ENCODE results near the gene ENO1.
"Not testable (repeated sequence)": the region's sequence is repeated elsewhere in the genome, so short reads cannot be mapped to it uniquely, and the experiment has no call there.

GRCh38 chr1:8830732-8831131 lies 47.8 kb downstream of the ENO1 start:
- TF ChIP-seq POLR2A (IDR thresholded peaks at IDR 0.05; ENCODE audit: low read depth, low read length); CTCF (conservative IDR thresholded peaks at IDR 0.05; ENCODE audit: low read depth, low read length); USF2 (IDR thresholded peaks at IDR 0.05; ENCODE audit: low read depth, low read length); RAD21 (IDR thresholded peaks at IDR 0.05; ENCODE audit: low read length); CEBPB (IDR thresholded peaks at IDR 0.05; ENCODE audit: low read depth, low read length); MAZ (IDR thresholded peaks at IDR 0.05; ENCODE audit: borderline replicate concordance, low read depth, low read length); RCOR1 (IDR thresholded peaks at IDR 0.05; ENCODE audit: insufficient replicate concordance, low read length); FOS (IDR thresholded peaks at IDR 0.05; ENCODE audit: low read depth, low read length); BHLHE40 (IDR thresholded peaks at IDR 0.05; ENCODE audit: low read depth, low read length): not testable (repeated sequence)
